K562 (cell line): ENCODE results near the gene DBT.

Experiments used
- BMI1 ChIP-seq: fragments of 150-350 bp; IDR thresholded peaks from 2 replicates; pipeline ENCODE4 v1.6.1; 2014; ENCODE audit warnings: low read length
- EZH2 ChIP-seq: IDR thresholded peaks from 2 replicates; pipeline ENCODE4 v1.6.1; 2012; ENCODE audit warnings: low read depth, mild to moderate bottlenecking, inconsistent platforms, low read length, borderline replicate concordance
- GATA2 ChIP-seq: sonication (generic); formaldehyde crosslinking; IDR thresholded peaks from 2 replicates; pipeline ENCODE4 v1.4.0; 2020; ENCODE audit warnings: mild to moderate bottlenecking, missing genetic modification reagents
- HNRNPLL ChIP-seq: fragments of 200-400 bp; formaldehyde crosslinking; IDR thresholded peaks from 2 replicates; pipeline ENCODE4 v1.6.1; 2017; ENCODE audit warnings: low read length, low read depth, mild to moderate bottlenecking; ENCODE audit not compliant: poor library complexity, severe bottlenecking
- MEIS2 ChIP-seq: fragments of 450-650 bp; IDR thresholded peaks from 2 replicates; pipeline ENCODE4 v1.6.1; 2014; ENCODE audit warnings: mild to moderate bottlenecking; ENCODE audit not compliant: partially characterized antibody
- MNT ChIP-seq, 2 experiments: fragments of 450-650 bp; conservative IDR thresholded peaks; 2 replicates each; pipeline ENCODE4 v1.6.1; 2017; ENCODE audit warnings: mild to moderate bottlenecking in 2 of 2, moderate library complexity in 2 of 2
- NFIC ChIP-seq: fragments of 450-650 bp; IDR thresholded peaks from 2 replicates; pipeline ENCODE4 v1.6.1; 2017; ENCODE audit warnings: mild to moderate bottlenecking, inconsistent platforms
- NR2F6 ChIP-seq: fragments of 450-650 bp; formaldehyde crosslinking; IDR thresholded peaks from 2 replicates; pipeline ENCODE4 v1.4.0; 2020; ENCODE audit warnings: mild to moderate bottlenecking
- YY1 ChIP-seq, 3 experiments: IDR thresholded peaks; 2 replicates each; pipeline ENCODE4 v1.6.1; 2011; ENCODE audit warnings: low read length in 2 of 3, mild to moderate bottlenecking in 2 of 3, moderate library complexity in 2 of 3, borderline replicate concordance in 1 of 3, control low read depth in 1 of 3, low read depth in 1 of 3; ENCODE audit not compliant: insufficient read depth in 3 of 3, insufficient replicate concordance in 2 of 3, control insufficient read depth in 1 of 3, insufficient read length in 1 of 3; ENCODE audit errors: extremely low read depth in 1 of 3
- ZFP36 ChIP-seq: fragments of 150-350 bp; IDR thresholded peaks from 2 replicates; pipeline ENCODE4 v1.6.1; 2018; ENCODE audit warnings: low read length, low read depth; ENCODE audit not compliant: partially characterized antibody
- ZKSCAN1 ChIP-seq: fragments of 150-350 bp; IDR thresholded peaks from 2 replicates; pipeline ENCODE4 v1.6.1; 2016; ENCODE audit warnings: low read depth, low read length
- ZNF407 ChIP-seq: fragments of 450-650 bp; IDR thresholded peaks from 2 replicates; pipeline ENCODE4 v1.6.1; 2016; ENCODE audit warnings: low read depth
- ZNF589 ChIP-seq: fragments of 200-800 bp; sonication (Bioruptor generic); IDR thresholded peaks from 2 replicates; pipeline ENCODE4 v1.6.1; 2016; ENCODE audit warnings: low read depth, missing genetic modification characterization, missing compliant biosample characterization
- TF ChIP-seq, protein P1 (sequence below), 2 experiments: fragments of 450-650 bp in 1 of 2; sonication (generic) in 1 of 2; formaldehyde crosslinking; conservative IDR thresholded peaks; 2 replicates each; pipeline versions ENCODE4 v1.4.0 to v1.8.1; 2020 to 2022; ENCODE audit warnings: mild to moderate bottlenecking in 1 of 2, missing genetic modification reagents in 1 of 2

GRCh38 chr1:100146958-100147357 lies 102.7 kb downstream of the DBT start:
- TF ChIP-seq YY1 (IDR thresholded peaks at IDR 0.05; ENCODE audit: borderline replicate concordance in 1 of 3, control insufficient read depth in 1 of 3, extremely low read depth in 1 of 3, insufficient read depth in 3 of 3, insufficient read length in 1 of 3, insufficient replicate concordance in 2 of 3, low read depth in 1 of 3, low read length in 2 of 3) (no peak), EZH2 (no peak), ZKSCAN1 (no peak), MNT (conservative IDR thresholded peaks at IDR 0.05) (no peak), NR2F6 (no peak), ZNF589 (CRISPR knock-in tag) (no peak), NFIC (no peak), ZNF407 (no peak), BMI1 (no peak), ZFP36 (no peak), HNRNPLL (no peak), MEIS2 (no peak), GATA2 (CRISPR knock-in tag) (no peak)
- TF ChIP-seq, protein P1, sequence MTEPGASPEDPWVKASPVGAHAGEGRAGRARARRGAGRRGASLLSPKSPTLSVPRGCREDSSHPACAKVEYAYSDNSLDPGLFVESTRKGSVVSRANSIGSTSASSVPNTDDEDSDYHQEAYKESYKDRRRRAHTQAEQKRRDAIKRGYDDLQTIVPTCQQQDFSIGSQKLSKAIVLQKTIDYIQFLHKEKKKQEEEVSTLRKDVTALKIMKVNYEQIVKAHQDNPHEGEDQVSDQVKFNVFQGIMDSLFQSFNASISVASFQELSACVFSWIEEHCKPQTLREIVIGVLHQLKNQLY (CRISPR knock-in tag; conservative IDR thresholded peaks at IDR 0.05) = no peak
